IMR-90 (cell line): ENCODE results near the gene ST8SIA2.

Experiments used
- CEBPB ChIP-seq: IDR thresholded peaks from 2 replicates; pipeline ENCODE4 v1.6.1; 2012; ENCODE audit warnings: low read depth, low read length, improper control_type of control experiment
- CHD1 ChIP-seq: IDR thresholded peaks from 2 replicates; pipeline ENCODE4 v1.6.1; 2012; ENCODE audit warnings: low read depth, low read length, improper control_type of control experiment
- ELK1 ChIP-seq: fragments of 150-350 bp; IDR thresholded peaks from 2 replicates; pipeline ENCODE4 v1.6.1; 2016; ENCODE audit warnings: low read depth, mild to moderate bottlenecking, low read length, moderate library complexity, borderline replicate concordance
- MAFK ChIP-seq: IDR thresholded peaks from 2 replicates; pipeline ENCODE4 v1.6.1; 2012; ENCODE audit warnings: low read depth, low read length, improper control_type of control experiment
- MAZ ChIP-seq: IDR thresholded peaks from 2 replicates; pipeline ENCODE4 v1.6.1; 2012; ENCODE audit warnings: low read depth, mild to moderate bottlenecking, low read length, improper control_type of control experiment, moderate library complexity, borderline replicate concordance
- MXI1 ChIP-seq: IDR thresholded peaks from 2 replicates; pipeline ENCODE4 v1.6.1; 2012; ENCODE audit warnings: low read depth, mild to moderate bottlenecking, low read length, moderate library complexity, borderline replicate concordance
- POLR2A ChIP-seq: IDR thresholded peaks from 2 replicates; pipeline ENCODE4 v1.6.1; 2012; ENCODE audit warnings: mild to moderate bottlenecking, low read depth, low read length
- RAD21 ChIP-seq: IDR thresholded peaks from 2 replicates; pipeline ENCODE4 v1.6.1; 2012; ENCODE audit warnings: low read length, improper control_type of control experiment
- RCOR1 ChIP-seq: IDR thresholded peaks from 2 replicates; pipeline ENCODE4 v1.6.1; 2012; ENCODE audit warnings: mild to moderate bottlenecking, low read length, improper control_type of control experiment; ENCODE audit not compliant: insufficient replicate concordance
- RFX5 ChIP-seq: IDR thresholded peaks from 2 replicates; pipeline ENCODE4 v1.8.0; 2012; ENCODE audit warnings: low read depth, mild to moderate bottlenecking, low read length, moderate library complexity
- SMC3 ChIP-seq: fragments of 150-350 bp; IDR thresholded peaks from 2 replicates; pipeline ENCODE4 v1.6.1; 2016; ENCODE audit warnings: low read depth, mild to moderate bottlenecking, antibody characterized with exemption, low read length, moderate library complexity
- USF2 ChIP-seq: fragments of 150-350 bp; IDR thresholded peaks from 2 replicates; pipeline ENCODE4 v1.6.1; 2017; ENCODE audit warnings: mild to moderate bottlenecking, antibody characterized with exemption, low read length, low read depth
- TF ChIP-seq, protein P1 (sequence below): conservative IDR thresholded peaks from 2 replicates; pipeline ENCODE4 v1.5.1; 2012; ENCODE audit warnings: mild to moderate bottlenecking, low read depth, low read length, improper control_type of control experiment

DNA sequence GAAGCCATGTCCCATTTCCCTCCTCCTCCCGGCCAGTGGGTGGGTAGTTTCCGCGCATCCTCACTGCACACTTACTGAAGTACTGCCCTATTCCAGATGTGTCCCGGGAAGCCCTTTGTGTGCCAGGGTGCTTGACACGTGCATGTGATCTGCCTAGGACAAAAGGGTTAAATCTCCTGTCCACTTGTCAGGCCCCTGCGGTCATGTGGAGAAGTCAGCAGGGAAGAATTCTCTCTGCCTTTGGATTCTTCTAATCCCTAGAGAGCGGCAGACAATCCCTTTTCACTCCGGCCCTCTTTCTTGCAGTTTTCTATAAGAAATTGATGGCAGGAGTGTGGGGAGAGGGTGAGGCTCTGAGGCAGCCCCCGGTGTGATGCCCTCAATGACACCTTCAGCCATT lies 19.8 kb downstream of the ST8SIA2 start:
- TF ChIP-seq SMC3: no peak
- TF ChIP-seq, protein P1, sequence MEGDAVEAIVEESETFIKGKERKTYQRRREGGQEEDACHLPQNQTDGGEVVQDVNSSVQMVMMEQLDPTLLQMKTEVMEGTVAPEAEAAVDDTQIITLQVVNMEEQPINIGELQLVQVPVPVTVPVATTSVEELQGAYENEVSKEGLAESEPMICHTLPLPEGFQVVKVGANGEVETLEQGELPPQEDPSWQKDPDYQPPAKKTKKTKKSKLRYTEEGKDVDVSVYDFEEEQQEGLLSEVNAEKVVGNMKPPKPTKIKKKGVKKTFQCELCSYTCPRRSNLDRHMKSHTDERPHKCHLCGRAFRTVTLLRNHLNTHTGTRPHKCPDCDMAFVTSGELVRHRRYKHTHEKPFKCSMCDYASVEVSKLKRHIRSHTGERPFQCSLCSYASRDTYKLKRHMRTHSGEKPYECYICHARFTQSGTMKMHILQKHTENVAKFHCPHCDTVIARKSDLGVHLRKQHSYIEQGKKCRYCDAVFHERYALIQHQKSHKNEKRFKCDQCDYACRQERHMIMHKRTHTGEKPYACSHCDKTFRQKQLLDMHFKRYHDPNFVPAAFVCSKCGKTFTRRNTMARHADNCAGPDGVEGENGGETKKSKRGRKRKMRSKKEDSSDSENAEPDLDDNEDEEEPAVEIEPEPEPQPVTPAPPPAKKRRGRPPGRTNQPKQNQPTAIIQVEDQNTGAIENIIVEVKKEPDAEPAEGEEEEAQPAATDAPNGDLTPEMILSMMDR: no peak
- no peak for TF ChIP-seq POLR2A
- no peak for TF ChIP-seq MAZ
- no peak for TF ChIP-seq ELK1
- TF ChIP-seq RAD21: no peak
- TF ChIP-seq RCOR1: no peak
- TF ChIP-seq MXI1: no peak
- no peak for TF ChIP-seq USF2
- TF ChIP-seq MAFK: no peak
- TF ChIP-seq CHD1: no peak
- no peak for TF ChIP-seq CEBPB
- no peak for TF ChIP-seq RFX5
